ENCODE results near the gene RETREG3.
"Not testable (repeated sequence)": the region's sequence is repeated elsewhere in the genome, so short reads cannot be mapped to it uniquely, and the experiment has no call there.

RETREG3 gene

DNA sequence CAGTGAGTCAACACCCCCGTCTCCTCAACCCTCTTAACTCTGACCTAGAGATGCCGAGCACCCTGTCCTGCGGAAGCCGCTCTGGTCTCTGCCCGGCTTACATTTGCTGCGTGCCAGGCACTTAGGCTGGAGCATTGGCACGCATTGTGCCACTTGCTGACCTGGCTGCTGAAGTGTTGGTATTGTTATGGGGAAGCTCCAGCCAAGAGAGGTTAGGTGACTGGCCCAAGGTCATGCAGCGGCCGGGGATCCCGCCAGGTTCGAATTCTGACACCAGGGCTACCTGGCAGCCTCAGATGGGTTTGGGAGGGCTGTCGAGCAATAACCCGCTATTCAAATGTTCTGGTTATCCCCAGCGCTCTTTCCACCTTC lies 61.5 kb downstream of the RETREG3 start:
- Histone ChIP-seq H3K9ac (peak overlapping the region in 1 of 11 experiments; percentile 70; a peak in 1 of 22 replicates), H4K20me1 (peaks cover 0 to 63% (median 28%) of the 10 kb centered on the region in 11 experiments; a peak in 17 of 22 replicates), H3K27me3 (peaks cover 0 to 15% (median 0%) of the 10 kb centered on the region in 11 experiments; a peak in 3 of 22 replicates), H3K27ac (no peak overlapping the region), H3K9me3 (replicated peaks in 1 of 11) (no peaks in the 10 kb centered on the region), H3K36me3 (peaks cover 17 to 32% (median 22%) of the 10 kb centered on the region in 11 experiments; a peak in 20 of 22 replicates), H3K4me1 (peaks cover 14 to 24% (median 17%) of the 10 kb centered on the region in 10 experiments; a peak in 19 of 20 replicates), H3K4me3 (peak overlapping the region in 6 of 10 experiments; percentile 53 to 64 (median 56); a peak in 7 of 20 replicates), H3K4me2 (peak overlapping the region; percentile 86 to 95 (median 90))
- TF ChIP-seq Cebpa-rat (IDR thresholded peaks at IDR 0.05): no peak

DNA sequence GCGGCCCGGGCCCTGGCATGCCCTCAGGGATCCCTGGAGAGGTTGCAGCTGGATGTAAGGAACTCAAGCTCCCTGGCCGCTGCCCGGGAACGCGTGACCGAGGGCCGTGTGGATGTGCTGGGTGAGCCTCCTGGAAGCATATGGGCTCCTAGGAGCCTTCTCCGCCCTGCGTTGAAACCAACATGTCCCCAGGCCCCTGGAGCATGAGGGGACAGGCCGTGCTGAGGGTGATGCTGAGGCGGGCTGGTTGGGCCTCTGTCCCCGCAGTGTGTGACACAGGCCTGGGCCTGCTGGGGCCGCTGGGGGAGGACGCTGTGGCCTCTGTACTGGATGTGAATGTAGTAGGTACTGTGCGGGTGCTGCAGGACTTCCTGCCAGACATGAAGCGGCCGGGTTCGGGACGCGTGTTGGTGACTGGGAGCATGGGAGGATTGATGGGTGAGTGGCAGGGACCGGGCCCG lies 62.1 kb downstream of the RETREG3 start:
- Histone ChIP-seq H3K4me1 (peaks cover 13 to 22% (median 16%) of the 10 kb centered on the region in 10 experiments; a peak in 19 of 20 replicates), H3K27me3 (peaks cover 0 to 15% (median 0%) of the 10 kb centered on the region in 11 experiments; a peak in 3 of 22 replicates), H3K4me2 (no peak overlapping the region), H3K9me3 (replicated peaks in 1 of 11) (no peaks in the 10 kb centered on the region), H3K27ac (no peak overlapping the region), H3K36me3 (peaks cover 21 to 38% (median 28%) of the 10 kb centered on the region in 11 experiments; a peak in 20 of 22 replicates), H3K9ac (no peak overlapping the region), H3K4me3 (no peak overlapping the region), H4K20me1 (peaks cover 0 to 65% (median 28%) of the 10 kb centered on the region in 11 experiments; a peak in 17 of 22 replicates)
- no peak for TF ChIP-seq Cebpa-rat (IDR thresholded peaks at IDR 0.05)

DNA sequence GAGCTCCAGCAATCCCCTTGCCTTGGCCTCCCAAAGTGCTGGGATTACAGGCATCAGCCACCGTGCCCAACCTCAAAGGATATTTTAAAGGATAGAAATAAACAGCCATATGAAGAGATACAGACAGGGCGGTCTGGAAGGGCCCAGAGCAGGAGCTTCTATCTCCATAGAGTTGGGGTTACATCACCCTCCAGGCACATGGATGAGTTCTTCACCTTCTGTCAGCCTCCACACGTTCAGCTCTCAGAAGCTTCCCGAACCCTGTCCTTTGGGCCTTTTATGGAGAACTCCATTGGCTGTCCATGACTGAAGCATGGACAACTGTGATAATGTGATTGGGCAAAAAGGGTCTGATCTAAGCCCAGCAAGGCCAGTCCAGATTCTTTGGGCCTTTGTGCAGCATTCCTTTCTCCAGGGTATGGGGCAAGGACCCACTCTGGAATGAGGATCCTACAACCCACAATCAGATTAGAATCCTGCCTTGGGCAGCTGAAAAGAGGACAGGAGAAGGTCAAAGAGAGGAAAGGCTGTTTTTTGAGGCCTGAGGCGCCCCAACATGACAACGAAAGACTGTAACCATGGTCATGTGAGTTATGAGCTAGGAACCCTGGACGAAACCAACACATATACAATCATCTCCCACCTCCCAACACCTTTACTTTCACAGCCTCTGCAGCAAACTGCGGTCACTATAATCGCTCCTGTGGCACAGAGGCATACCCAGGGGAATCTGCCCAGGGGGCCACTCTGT lies 63.2 kb downstream of the RETREG3 start:
- H3K9ac ChIP-seq; H3K27ac ChIP-seq; H3K4me3 ChIP-seq; H3K9me3 ChIP-seq (replicated peaks in 1 of 11); H3K4me2 ChIP-seq: not testable (repeated sequence)
- Histone ChIP-seq H3K36me3 (peaks cover 28 to 42% (median 38%) of the 10 kb centered on the region in 11 experiments; a peak in 21 of 22 replicates), H3K4me1 (peaks cover 14 to 23% (median 17%) of the 10 kb centered on the region in 10 experiments; a peak in 19 of 20 replicates), H3K27me3 (peaks cover 0 to 15% (median 0%) of the 10 kb centered on the region in 11 experiments; a peak in 3 of 22 replicates), H4K20me1 (peaks cover 0 to 57% (median 20%) of the 10 kb centered on the region in 11 experiments; a peak in 15 of 22 replicates)

DNA sequence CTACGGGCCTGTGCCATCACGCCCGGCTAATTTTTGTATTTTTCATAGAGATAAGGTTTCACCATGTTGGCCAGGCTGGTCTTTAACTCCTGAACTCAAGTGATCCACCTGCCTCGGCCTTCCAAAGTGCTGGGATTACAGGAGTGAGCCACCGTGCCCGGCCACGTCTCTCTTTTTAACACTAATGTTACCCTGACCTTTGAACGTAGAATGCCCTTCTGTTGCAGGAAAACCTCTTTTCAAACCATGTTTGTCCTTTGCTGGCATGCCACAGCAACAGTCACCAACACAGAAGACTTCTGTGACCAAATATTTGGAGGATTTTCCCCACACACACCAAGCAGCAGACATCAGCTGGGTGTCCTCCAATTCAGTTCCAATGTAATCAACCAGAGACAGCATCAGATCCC lies 64.3 kb downstream of the RETREG3 start:
- no peak overlapping the region for H3K4me3 ChIP-seq
- H4K20me1 ChIP-seq: peaks cover 0 to 56% (median 18%) of the 10 kb centered on the region in 11 experiments; a peak in 15 of 22 replicates
- no peaks in the 10 kb centered on the region for H3K9me3 ChIP-seq (replicated peaks in 1 of 11)
- H3K36me3 ChIP-seq: peaks cover 28 to 53% (median 41%) of the 10 kb centered on the region in 11 experiments; a peak in 21 of 22 replicates
- no peak overlapping the region for H3K4me2 ChIP-seq
- TF ChIP-seq Cebpa-rat (IDR thresholded peaks at IDR 0.05): no peak
- no peak overlapping the region for H3K27ac ChIP-seq
- H3K9ac ChIP-seq: no peak overlapping the region
- H3K4me1 ChIP-seq: peaks cover 13 to 23% (median 17%) of the 10 kb centered on the region in 10 experiments; a peak in 19 of 20 replicates
- peaks cover 0 to 15% (median 0%) of the 10 kb centered on the region in 11 experiments; a peak in 3 of 22 replicates for H3K27me3 ChIP-seq

DNA sequence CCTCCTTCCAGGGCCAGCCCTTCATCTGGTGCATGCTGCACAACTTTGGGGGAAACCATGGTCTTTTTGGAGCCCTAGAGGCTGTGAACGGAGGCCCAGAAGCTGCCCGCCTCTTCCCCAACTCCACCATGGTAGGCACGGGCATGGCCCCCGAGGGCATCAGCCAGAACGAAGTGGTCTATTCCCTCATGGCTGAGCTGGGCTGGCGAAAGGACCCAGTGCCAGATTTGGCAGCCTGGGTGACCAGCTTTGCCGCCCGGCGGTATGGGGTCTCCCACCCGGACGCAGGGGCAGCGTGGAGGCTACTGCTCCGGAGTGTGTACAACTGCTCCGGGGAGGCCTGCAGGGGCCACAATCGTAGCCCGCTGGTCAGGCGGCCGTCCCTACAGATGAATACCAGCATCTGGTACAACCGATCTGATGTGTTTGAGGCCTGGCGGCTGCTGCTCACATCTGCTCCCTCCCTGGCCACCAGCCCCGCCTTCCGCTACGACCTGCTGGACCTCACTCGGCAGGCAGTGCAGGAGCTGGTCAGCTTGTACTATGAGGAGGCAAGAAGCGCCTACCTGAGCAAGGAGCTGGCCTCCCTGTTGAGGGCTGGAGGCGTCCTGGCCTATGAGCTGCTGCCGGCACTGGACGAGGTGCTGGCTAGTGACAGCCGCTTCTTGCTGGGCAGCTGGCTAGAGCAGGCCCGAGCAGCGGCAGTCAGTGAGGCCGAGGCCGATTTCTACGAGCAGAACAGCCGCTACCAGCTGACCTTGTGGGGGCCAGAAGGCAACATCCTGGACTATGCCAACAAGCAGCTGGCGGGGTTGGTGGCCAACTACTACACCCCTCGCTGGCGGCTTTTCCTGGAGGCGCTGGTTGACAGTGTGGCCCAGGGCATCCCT lies 65.7 kb downstream of the RETREG3 start:
- Histone ChIP-seq H3K27ac (no peak overlapping the region), H4K20me1 (peaks cover 0 to 56% (median 12%) of the 10 kb centered on the region in 11 experiments; a peak in 16 of 22 replicates), H3K9ac (no peak overlapping the region), H3K4me3 (no peak overlapping the region), H3K4me2 (no peak overlapping the region), H3K4me1 (peaks cover 5 to 14% (median 7%) of the 10 kb centered on the region in 10 experiments; a peak in 14 of 20 replicates), H3K27me3 (peaks cover 0 to 7% (median 0%) of the 10 kb centered on the region in 11 experiments; a peak in 3 of 22 replicates), H3K9me3 (replicated peaks in 1 of 11) (no peaks in the 10 kb centered on the region), H3K36me3 (peaks cover 41 to 67% (median 55%) of the 10 kb centered on the region in 11 experiments)
- TF ChIP-seq Cebpa-rat (IDR thresholded peaks at IDR 0.05): no peak

DNA sequence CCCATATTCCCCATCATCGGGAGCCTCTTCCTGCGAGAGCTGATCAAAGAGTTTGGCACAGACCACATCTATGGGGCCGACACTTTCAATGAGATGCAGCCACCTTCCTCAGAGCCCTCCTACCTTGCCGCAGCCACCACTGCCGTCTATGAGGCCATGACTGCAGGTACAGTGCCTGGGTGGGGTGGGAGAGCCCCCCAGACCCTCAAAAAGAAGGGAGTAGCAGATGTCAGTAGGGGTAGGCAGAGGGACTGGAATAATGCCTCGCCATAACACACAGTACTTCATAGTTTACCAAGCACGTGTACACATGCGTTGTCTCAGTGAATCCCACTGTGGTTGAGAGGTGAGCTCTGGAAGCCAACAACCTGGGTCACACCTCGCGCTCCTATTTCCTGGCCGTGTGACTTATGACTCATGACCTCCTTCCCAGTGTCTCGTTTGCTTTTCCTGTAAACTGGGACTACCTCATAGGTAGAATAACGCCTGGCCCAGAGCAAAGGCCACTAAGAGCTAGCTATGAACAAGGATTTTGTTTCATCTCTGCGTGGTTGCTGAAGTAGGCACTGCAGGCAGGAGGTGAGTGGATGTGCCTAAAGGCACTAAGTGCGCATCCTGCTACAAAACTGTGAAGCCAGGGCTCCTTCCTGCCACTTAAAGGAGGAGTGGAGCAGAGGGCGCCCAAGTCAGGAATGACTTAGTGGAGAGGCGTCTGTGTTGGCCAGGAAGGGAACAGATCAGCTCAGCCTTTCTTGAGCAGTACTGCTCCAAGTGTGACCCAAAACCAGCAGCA lies 67.9 kb downstream of the RETREG3 start:
- Histone ChIP-seq H3K27ac (no peak overlapping the region; a peak in 1 of 22 replicates), H3K27me3 (no peaks in the 10 kb centered on the region), H3K4me1 (peaks cover 11 to 24% (median 17%) of the 10 kb centered on the region in 10 experiments), H3K9ac (no peak overlapping the region; a peak in 1 of 22 replicates), H3K4me3 (no peak overlapping the region), H3K9me3 (replicated peaks in 1 of 11) (no peaks in the 10 kb centered on the region), H3K4me2 (no peak overlapping the region), H4K20me1 (peaks cover 0 to 62% (median 14%) of the 10 kb centered on the region in 11 experiments; a peak in 13 of 22 replicates), H3K36me3 (peaks cover 47 to 79% (median 60%) of the 10 kb centered on the region in 11 experiments)
- TF ChIP-seq Cebpa-rat (IDR thresholded peaks at IDR 0.05): no peak

DNA sequence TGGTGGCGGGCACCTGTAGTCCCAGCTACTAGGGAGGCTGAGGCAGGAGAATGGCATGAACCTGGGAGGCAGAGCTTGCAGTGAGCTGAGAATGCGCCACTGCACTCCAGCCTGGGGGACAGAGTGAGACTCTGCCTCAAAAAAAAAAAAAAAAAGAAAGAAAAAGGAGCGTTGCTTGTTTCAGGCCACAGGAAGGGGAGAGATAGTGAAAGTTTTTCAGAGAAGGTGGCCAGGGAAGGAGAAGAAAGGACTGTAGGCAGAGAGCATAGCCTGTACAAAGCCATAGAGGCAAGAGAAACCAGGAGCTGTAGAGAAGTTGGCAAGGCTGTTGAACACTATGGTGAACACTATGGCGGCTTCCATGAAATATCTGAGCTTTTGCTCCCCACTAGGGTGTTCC lies 68.6 kb downstream of the RETREG3 start:
- not testable (repeated sequence) for H3K4me3 ChIP-seq; H3K27me3 ChIP-seq; H3K4me2 ChIP-seq; H3K9ac ChIP-seq; H3K27ac ChIP-seq; H3K9me3 ChIP-seq (replicated peaks in 1 of 11)
- Histone ChIP-seq H4K20me1 (peaks cover 0 to 62% (median 14%) of the 10 kb centered on the region in 11 experiments; a peak in 13 of 22 replicates), H3K36me3 (peaks cover 47 to 79% (median 60%) of the 10 kb centered on the region in 11 experiments), H3K4me1 (peaks cover 14 to 26% (median 21%) of the 10 kb centered on the region in 10 experiments)

DNA sequence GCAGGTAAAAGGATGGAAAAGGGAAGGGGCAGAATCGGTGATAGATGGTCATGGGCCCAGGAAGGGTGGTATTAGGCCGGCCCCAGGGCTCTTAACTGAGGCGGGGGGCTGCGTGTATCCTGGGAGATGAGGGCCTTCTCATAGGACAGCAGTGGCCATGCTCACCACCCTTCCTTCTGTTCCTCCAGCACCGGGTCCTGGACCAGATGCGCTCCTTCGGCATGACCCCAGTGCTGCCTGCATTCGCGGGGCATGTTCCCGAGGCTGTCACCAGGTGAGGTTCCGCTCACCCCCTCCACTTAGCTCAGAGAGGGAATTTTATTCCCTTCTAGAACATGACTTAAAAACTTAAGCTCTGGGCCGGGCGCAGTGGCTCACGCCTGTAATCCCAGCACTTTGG lies 70.7 kb downstream of the RETREG3 start:
- Histone ChIP-seq H3K4me1 (peaks cover 21 to 41% (median 34%) of the 10 kb centered on the region in 10 experiments), H4K20me1 (peaks cover 0 to 49% (median 11%) of the 10 kb centered on the region in 11 experiments; a peak in 11 of 22 replicates), H3K36me3 (peaks cover 36 to 63% (median 49%) of the 10 kb centered on the region in 11 experiments), H3K4me2 (peak overlapping the region in 2 of 11 experiments; percentile 89 to 95; a peak in 2 of 22 replicates), H3K9me3 (replicated peaks in 1 of 11) (no peaks in the 10 kb centered on the region), H3K9ac (peak overlapping the region in 1 of 11 experiments; percentile 96; a peak in 1 of 22 replicates), H3K4me3 (no peak overlapping the region), H3K27me3 (no peaks in the 10 kb centered on the region), H3K27ac (0 out of 22 replicates have a peak overlapping the region, but pooled peaks of 1 of the 11 experiments have one; percentile 2)
- TF ChIP-seq Cebpa-rat (IDR thresholded peaks at IDR 0.05): no peak
